SU-DHL-6 (cell line): ENCODE results near the gene BMPR1A.

Source experiments
- H2AFZ ChIP-seq: fragments of 200-600 bp; sonication (generic); 2 replicates; pipeline ENCODE4 v1.6.1; 2014; ENCODE audit warnings: low read depth, mild to moderate bottlenecking, moderate library complexity, mixed read lengths, antibody characterized with exemption, low read length; ENCODE audit not compliant: severe bottlenecking
- H3F3A ChIP-seq: fragments of 200-600 bp; shearing (Covaris generic); 2 replicates; pipeline ENCODE4 v1.6.0; 2016; ENCODE audit warnings: antibody characterized with exemption, mild to moderate bottlenecking; ENCODE audit not compliant: insufficient read depth
- H3K27ac ChIP-seq: fragments of 200-600 bp; sonication (generic); 2 replicates; pipeline ENCODE4 v1.5.1; 2016; ENCODE audit warnings: low read depth, mild to moderate bottlenecking, low read length, moderate library complexity, mixed read lengths
- H3K27me3 ChIP-seq: fragments of 200-600 bp; sonication (generic), shearing (Covaris generic); 2 replicates; pipeline ENCODE4 v1.6.0; 2014; ENCODE audit warnings: mild to moderate bottlenecking, low read length
- H3K36me3 ChIP-seq: fragments of 200-600 bp; sonication (generic); 2 replicates; pipeline ENCODE4 v1.6.1; 2014; ENCODE audit warnings: mild to moderate bottlenecking, low read length, mixed read lengths
- H3K4me2 ChIP-seq: fragments of 300-600, 200-600 bp; shearing (Covaris generic), sonication (generic); 2 replicates; pipeline ENCODE4 v1.6.0; 2014; ENCODE audit warnings: low read length, low read depth, mild to moderate bottlenecking; ENCODE audit not compliant: poor library complexity, severe bottlenecking
- H3K4me3 ChIP-seq: fragments of 200-600 bp; sonication (generic); 2 replicates; pipeline ENCODE4 v1.5.1; 2014; ENCODE audit warnings: antibody characterized with exemption, low read length, mild to moderate bottlenecking, mixed read lengths; ENCODE audit not compliant: insufficient read depth, poor library complexity, severe bottlenecking
- H3K79me2 ChIP-seq: fragments of 200-600 bp; sonication (generic); 2 replicates; pipeline ENCODE4 v1.6.1; 2014; ENCODE audit warnings: mild to moderate bottlenecking, low read length, moderate library complexity; ENCODE audit not compliant: insufficient read depth
- H3K9ac ChIP-seq: fragments of 200-600 bp; sonication (generic); 2 replicates; pipeline ENCODE4 v1.7.0; 2014; ENCODE audit warnings: mild to moderate bottlenecking, low read length
- H3K9me2 ChIP-seq: fragments of 200-600 bp; sonication (generic); replicated peaks from 2 replicates; pipeline ENCODE4 v1.6.1; 2014; ENCODE audit warnings: low read length; ENCODE audit not compliant: insufficient read depth
- H3K9me3 ChIP-seq: fragments of 200-600 bp; sonication (generic); 2 replicates; pipeline ENCODE4 v1.6.1; 2014; ENCODE audit warnings: low read length, mixed read lengths; ENCODE audit not compliant: insufficient read depth
- H4K20me1 ChIP-seq: fragments of 200-600 bp; sonication (generic); 2 replicates; pipeline ENCODE4 v1.6.1; 2014; ENCODE audit warnings: low read depth, mild to moderate bottlenecking, antibody characterized with exemption, low read length, moderate library complexity, mixed read lengths
- EZH2phosphoT487 ChIP-seq: fragments of 200-600 bp; sonication (generic), shearing (Covaris generic); conservative IDR thresholded peaks from 2 replicates; pipeline ENCODE4 v1.6.1; 2018; ENCODE audit warnings: mild to moderate bottlenecking, antibody characterized with exemption, low read length, moderate library complexity, mixed read lengths
- TF ChIP-seq, protein P1 (sequence below): fragments of 200-600 bp; sonication (generic); IDR thresholded peaks from one replicate; pipeline ENCODE4 v1.5.1; 2017; ENCODE audit warnings: antibody characterized with exemption, mild to moderate bottlenecking, low read length, moderate library complexity; ENCODE audit not compliant: insufficient read depth, poor library complexity, severe bottlenecking

BMPR1A gene

DNA sequence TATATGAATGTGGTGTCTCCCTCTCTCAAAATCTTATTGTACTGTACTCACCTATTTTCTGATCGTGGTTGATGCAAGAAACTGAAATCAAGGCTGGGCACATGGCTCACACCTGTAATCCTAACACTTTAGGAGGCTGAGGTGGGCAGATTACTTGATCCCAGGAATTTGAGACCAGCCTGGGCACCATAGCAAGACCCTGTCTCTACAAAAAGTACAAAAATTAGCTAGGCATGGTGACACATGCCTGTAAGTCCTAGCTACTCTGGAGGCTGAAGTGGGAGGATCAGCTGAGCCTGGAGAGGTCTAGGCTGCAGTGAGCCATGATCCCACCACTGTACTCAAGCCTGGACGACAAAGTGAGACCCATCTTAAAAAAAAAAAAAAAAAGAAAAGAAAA is 185.0 kb downstream of the BMPR1A start:
- Histone ChIP-seq H3K4me2 (no peak overlapping the region), H3K9me2 (no peaks in the 10 kb centered on the region), H3K27me3 (no peaks in the 10 kb centered on the region), H3K79me2 (no peaks in the 10 kb centered on the region), H2AFZ (no peak overlapping the region), H3K36me3 (no peaks in the 10 kb centered on the region), H3K27ac (no peak overlapping the region), H4K20me1 (no peaks in the 10 kb centered on the region), H3F3A (no peaks in the 10 kb centered on the region), H3K9me3 (no peaks in the 10 kb centered on the region), H3K4me3 (no peak overlapping the region), H3K9ac (no peak overlapping the region)
- TF ChIP-seq, protein P1, sequence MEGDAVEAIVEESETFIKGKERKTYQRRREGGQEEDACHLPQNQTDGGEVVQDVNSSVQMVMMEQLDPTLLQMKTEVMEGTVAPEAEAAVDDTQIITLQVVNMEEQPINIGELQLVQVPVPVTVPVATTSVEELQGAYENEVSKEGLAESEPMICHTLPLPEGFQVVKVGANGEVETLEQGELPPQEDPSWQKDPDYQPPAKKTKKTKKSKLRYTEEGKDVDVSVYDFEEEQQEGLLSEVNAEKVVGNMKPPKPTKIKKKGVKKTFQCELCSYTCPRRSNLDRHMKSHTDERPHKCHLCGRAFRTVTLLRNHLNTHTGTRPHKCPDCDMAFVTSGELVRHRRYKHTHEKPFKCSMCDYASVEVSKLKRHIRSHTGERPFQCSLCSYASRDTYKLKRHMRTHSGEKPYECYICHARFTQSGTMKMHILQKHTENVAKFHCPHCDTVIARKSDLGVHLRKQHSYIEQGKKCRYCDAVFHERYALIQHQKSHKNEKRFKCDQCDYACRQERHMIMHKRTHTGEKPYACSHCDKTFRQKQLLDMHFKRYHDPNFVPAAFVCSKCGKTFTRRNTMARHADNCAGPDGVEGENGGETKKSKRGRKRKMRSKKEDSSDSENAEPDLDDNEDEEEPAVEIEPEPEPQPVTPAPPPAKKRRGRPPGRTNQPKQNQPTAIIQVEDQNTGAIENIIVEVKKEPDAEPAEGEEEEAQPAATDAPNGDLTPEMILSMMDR: no peak
- no peak for TF ChIP-seq EZH2phosphoT487

DNA sequence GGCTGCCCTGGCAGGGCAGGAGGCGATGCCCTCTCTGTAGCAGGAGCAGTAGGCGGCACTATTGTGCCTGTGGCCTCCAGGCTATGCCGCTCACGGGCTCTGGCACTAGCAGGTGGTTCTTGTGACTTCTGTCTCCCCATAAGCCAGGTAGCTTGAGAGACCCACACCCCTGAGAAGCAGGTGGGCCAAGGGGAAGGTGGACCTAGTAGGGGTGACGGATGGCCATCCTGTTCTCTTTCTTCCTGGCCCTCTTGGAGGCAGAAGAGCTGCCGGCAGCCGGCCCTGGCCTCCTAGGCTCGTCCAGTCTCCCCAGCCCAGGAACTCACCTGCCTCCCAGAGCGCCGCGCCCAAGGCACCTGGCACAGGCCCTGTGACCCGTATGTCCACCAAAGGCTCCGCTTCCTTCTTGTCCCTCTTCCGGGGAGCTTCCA is 185.6 kb downstream of the BMPR1A start:
- no peak overlapping the region for H3K4me3 ChIP-seq
- no peak overlapping the region for H3K4me2 ChIP-seq
- H3K9me3 ChIP-seq: no peaks in the 10 kb centered on the region
- no peak overlapping the region for H3K27ac ChIP-seq
- TF ChIP-seq, protein P1: no peak
- TF ChIP-seq EZH2phosphoT487: no peak
- H3K36me3 ChIP-seq: no peaks in the 10 kb centered on the region
- H4K20me1 ChIP-seq: no peaks in the 10 kb centered on the region
- H3K9me2 ChIP-seq: no peaks in the 10 kb centered on the region
- H3F3A ChIP-seq: no peaks in the 10 kb centered on the region
- H2AFZ ChIP-seq: no peak overlapping the region
- H3K27me3 ChIP-seq: no peaks in the 10 kb centered on the region
- H3K9ac ChIP-seq: no peak overlapping the region
- no peaks in the 10 kb centered on the region for H3K79me2 ChIP-seq

DNA sequence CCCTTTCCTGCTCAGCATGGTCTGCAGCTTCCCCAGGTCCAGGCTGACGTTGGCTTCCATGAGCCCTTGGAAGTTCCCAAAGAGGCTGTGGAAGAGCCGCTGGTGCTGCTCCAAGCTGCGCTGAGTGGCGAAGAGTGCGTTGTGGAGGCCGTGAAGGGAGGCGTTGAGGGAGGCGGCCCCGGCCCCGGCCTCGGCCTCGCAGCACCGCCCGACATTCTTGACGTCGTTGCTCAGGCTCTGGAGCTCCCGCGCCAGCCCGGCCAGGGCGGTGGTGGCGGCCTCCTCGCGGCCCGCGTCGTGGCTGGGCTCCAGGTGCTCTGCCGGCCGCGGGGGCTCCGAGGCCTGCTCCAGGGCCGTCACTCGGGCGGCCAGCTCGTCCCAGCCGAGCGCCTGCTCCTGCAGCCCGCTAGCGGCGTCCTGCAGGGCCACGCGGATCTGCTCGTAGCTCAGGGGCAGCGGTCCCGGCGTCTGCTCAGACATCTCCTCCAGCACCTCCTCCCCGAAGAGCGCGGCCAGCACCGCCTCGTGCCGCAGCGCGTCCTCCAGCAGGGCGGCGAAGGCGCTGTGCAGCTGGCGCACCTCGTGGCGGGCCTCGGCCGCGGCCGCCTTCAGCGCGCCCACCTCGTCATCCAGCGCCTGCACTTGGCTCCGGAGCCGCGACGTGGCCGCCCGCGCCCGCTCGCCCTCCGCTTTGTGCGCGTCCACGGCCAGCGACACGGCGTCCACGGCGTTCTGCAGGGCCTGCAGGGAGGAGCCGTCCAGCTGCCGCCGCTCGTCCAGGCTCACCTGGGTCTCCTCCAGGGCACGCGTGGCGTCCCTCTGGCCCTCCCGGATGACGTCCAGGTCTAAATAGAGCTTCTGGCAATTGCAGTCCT is 186.3 kb downstream of the BMPR1A start:
- TF ChIP-seq, protein P1: no peak
- TF ChIP-seq EZH2phosphoT487: no peak
- no peak overlapping the region for H2AFZ ChIP-seq

More for the DNA sequence above, 186.3 kb downstream of the BMPR1A start:
- Histone ChIP-seq H3K27me3 (no peaks in the 10 kb centered on the region), H3K9me2 (no peaks in the 10 kb centered on the region), H4K20me1 (no peaks in the 10 kb centered on the region), H3K4me2 (no peak overlapping the region), H3K9ac (no peak overlapping the region), H3K79me2 (no peaks in the 10 kb centered on the region), H3K9me3 (no peaks in the 10 kb centered on the region), H3K36me3 (no peaks in the 10 kb centered on the region), H3K4me3 (no peak overlapping the region), H3F3A (no peaks in the 10 kb centered on the region), H3K27ac (no peak overlapping the region)
